HCT116 (cell line): ENCODE results near the gene SMARCE1. TPM values are rescaled to one million over a fixed set of nuclear protein-coding genes. Genes with fewer than 3 reads are reported as not detected.

Experiments
- ATAC-seq: fragments of 200-7000 bp; cut with Tn5 transposase; 2 replicates; pipeline ENCODE4 v1.9.1; 2020; ENCODE audit warnings: mild to moderate bottlenecking, moderate library complexity
- BruUV-seq: library from RNA; stranded (reverse); fragments of 400-500 nt; replicated peaks from 2 replicates; lab custom pipeline; 2021; lab: Mats Ljungman, UMichigan
- CTCF ChIA-PET: fragments of 300-600 bp; sonication (Branson Sonifier 250); formaldehyde crosslinking; loops from one replicate; lab custom pipeline; 2021; ENCODE audit warnings: antibody characterized with exemption; lab: Charles Lee
- POLR2A ChIA-PET: fragments of 300-600, 350-600 bp; sonication (Branson Sonifier 250); formaldehyde crosslinking; loops from one replicate; lab custom pipeline; 2021; ENCODE audit warnings: antibody characterized with exemption; lab: Charles Lee
- RAD21 ChIA-PET, 2 experiments: fragments of 300-600 bp; sonication (Branson Sonifier 250); formaldehyde crosslinking; loops; one replicate each; lab custom pipeline; 2023; ENCODE audit warnings: low total read pairs in 2 of 2; ENCODE audit not compliant: uncharacterized antibody in 2 of 2, unreplicated experiment in 2 of 2, low non-redundant PET in 1 of 2; lab: Charles Lee
- DNase-seq: peaks from one replicate; pipeline ENCODE4 v3.0.0-alpha.2; 2010; ENCODE audit warnings: low read depth, low spot score
- H2AFZ ChIP-seq: fragments of 200-600 bp; shearing (Covaris generic), sonication (generic); 2 replicates; pipeline ENCODE4 v1.6.1; 2017; ENCODE audit warnings: low read depth, mixed run types, mixed read lengths, antibody characterized with exemption, low read length; ENCODE audit not compliant: poor library complexity, severe bottlenecking
- H3K27ac ChIP-seq: 2 replicates; pipeline ENCODE4 v1.5.1; 2012; ENCODE audit warnings: low read depth, low read length
- H3K27me3 ChIP-seq: fragments of 200-600 bp; sonication (generic); 2 replicates; pipeline ENCODE4 v1.6.1; 2016; ENCODE audit warnings: mixed run types, low read length, mixed read lengths; ENCODE audit not compliant: insufficient read depth
- H3K36me3 ChIP-seq, 2 experiments: fragments of 200-500 bp in 1 of 2; fragments of 200-600 bp in 1 of 2; sonication (Bioruptor generic) in 1 of 2; sonication (generic) in 1 of 2; 2 replicates each; pipeline versions ENCODE4 v1.5.1 to v1.6.1; 2014 to 2016; ENCODE audit warnings: low read length in 2 of 2, inconsistent platforms in 1 of 2, mixed read lengths in 1 of 2, mixed run types in 1 of 2; ENCODE audit not compliant: insufficient read depth in 2 of 2, control insufficient read depth in 1 of 2
- H3K4me1 ChIP-seq, 2 experiments: fragments of 200-600 bp in 1 of 2; sonication (generic) in 1 of 2; 2 replicates each; pipeline versions ENCODE4 v1.5.1 to v1.6.1; 2012 to 2017; ENCODE audit warnings: low read length in 2 of 2, inconsistent platforms in 1 of 2, mild to moderate bottlenecking in 1 of 2, mixed read lengths in 1 of 2, mixed run types in 1 of 2, moderate library complexity in 1 of 2; ENCODE audit not compliant: insufficient read depth in 2 of 2, control insufficient read depth in 1 of 2
- H3K4me2 ChIP-seq: fragments of 200-600 bp; sonication (generic); 2 replicates; pipeline ENCODE4 v1.6.1; 2017; ENCODE audit warnings: mixed run types, low read length, mixed read lengths
- H3K4me3 ChIP-seq, 2 experiments: fragments of 200-600 bp in 1 of 2; sonication (generic) in 1 of 2; replicated peaks in 1 of 2; 2 replicates each; pipeline ENCODE4 v1.5.1; 2011 to 2016; ENCODE audit warnings: low read length in 2 of 2, control low read depth in 1 of 2, low read depth in 1 of 2, mild to moderate bottlenecking in 1 of 2, mixed read lengths in 1 of 2, mixed run types in 1 of 2
- H3K79me2 ChIP-seq: fragments of 200-600 bp; sonication (generic); 2 replicates; pipeline ENCODE4 v1.6.1; 2017; ENCODE audit warnings: mild to moderate bottlenecking, mixed run types, low read length, moderate library complexity, mixed read lengths; ENCODE audit not compliant: insufficient read depth
- H3K9ac ChIP-seq: fragments of 200-600 bp; sonication (generic); 2 replicates; pipeline ENCODE4 v1.6.1; 2016; ENCODE audit warnings: low read length, mixed read lengths
- H3K9me2 ChIP-seq: fragments of 200-600 bp; sonication (generic), shearing (Covaris generic); 2 replicates; pipeline ENCODE4 v1.6.1; 2017; ENCODE audit warnings: mixed run types, mild to moderate bottlenecking, moderate library complexity; ENCODE audit not compliant: insufficient read depth
- H3K9me3 ChIP-seq, 2 experiments: fragments of 200-500 bp in 1 of 2; fragments of 200-600 bp in 1 of 2; sonication (Bioruptor generic) in 1 of 2; sonication (generic) in 1 of 2; 2 replicates each; pipeline ENCODE4 v1.6.1; 2014 to 2017; ENCODE audit warnings: low read length in 2 of 2, mixed read lengths in 2 of 2, inconsistent platforms in 1 of 2, low read depth in 1 of 2, mild to moderate bottlenecking in 1 of 2, mixed run types in 1 of 2, moderate library complexity in 1 of 2; ENCODE audit not compliant: control insufficient read depth in 1 of 2, insufficient read depth in 1 of 2
- H4K20me1 ChIP-seq: fragments of 200-600 bp; sonication (generic), shearing (Covaris generic); 2 replicates; pipeline ENCODE4 v1.6.1; 2017; ENCODE audit warnings: mixed run types, mild to moderate bottlenecking, moderate library complexity; ENCODE audit not compliant: insufficient read depth
- ATF3 ChIP-seq: IDR thresholded peaks from 2 replicates; pipeline ENCODE4 v1.6.1; 2012
- CBX3 ChIP-seq: IDR thresholded peaks from 2 replicates; pipeline ENCODE4 v1.6.1; 2012; ENCODE audit warnings: low read depth
- CEBPB ChIP-seq: IDR thresholded peaks from 2 replicates; pipeline ENCODE4 v1.6.1; 2012; ENCODE audit warnings: low read depth
- EGR1 ChIP-seq: IDR thresholded peaks from 2 replicates; pipeline ENCODE4 v1.6.1; 2012; ENCODE audit warnings: low read depth
- EZH2 ChIP-seq: fragments of 200-600 bp; sonication (generic); IDR thresholded peaks from 2 replicates; pipeline ENCODE4 v1.6.1; 2017; ENCODE audit warnings: antibody characterized with exemption, mixed run types
- EZH2phosphoT487 ChIP-seq: fragments of 200-600 bp; IDR thresholded peaks from 2 replicates; pipeline ENCODE4 v1.6.1; 2018; ENCODE audit warnings: antibody characterized with exemption, borderline replicate concordance
- FOSL1 ChIP-seq: IDR thresholded peaks from 2 replicates; pipeline ENCODE4 v1.6.1; 2012; ENCODE audit warnings: low read depth
- JUND ChIP-seq: IDR thresholded peaks from 2 replicates; pipeline ENCODE4 v1.6.1; 2012
- POLR2A ChIP-seq: IDR thresholded peaks from 2 replicates; pipeline ENCODE4 v1.7.0; 2011; ENCODE audit warnings: borderline replicate concordance; ENCODE audit not compliant: insufficient read depth, insufficient read length; ENCODE audit errors: extremely low read depth
- RAD21 ChIP-seq: IDR thresholded peaks from 2 replicates; pipeline ENCODE4 v1.6.1; 2012; ENCODE audit warnings: low read depth, mild to moderate bottlenecking
- SRF ChIP-seq: IDR thresholded peaks from 2 replicates; pipeline ENCODE4 v1.6.1; 2012; ENCODE audit warnings: low read depth
- TCF7L2 ChIP-seq: IDR thresholded peaks from 2 replicates; pipeline ENCODE4 v1.7.0; 2011; ENCODE audit warnings: borderline replicate concordance, inconsistent platforms; ENCODE audit not compliant: insufficient read depth, insufficient read length; ENCODE audit errors: extremely low read depth
- YY1 ChIP-seq: IDR thresholded peaks from 2 replicates; pipeline ENCODE4 v1.6.1; 2011; ENCODE audit warnings: low read length, low read depth, moderate library complexity, mild to moderate bottlenecking; ENCODE audit not compliant: insufficient replicate concordance; ENCODE audit errors: extremely low read depth
- ZFX ChIP-seq: fragments of 450-650 bp; IDR thresholded peaks from 2 replicates; pipeline ENCODE4 v1.6.1; 2017
- ZNF274 ChIP-seq: fragments of 200-500 bp; sonication (Bioruptor generic); IDR thresholded peaks from 2 replicates; pipeline ENCODE4 v1.6.1; 2014; ENCODE audit warnings: mild to moderate bottlenecking, low read depth, low read length, inconsistent platforms
- intact Hi-C: fragments of 100-400 bp; cut with micrococcal nuclease; formaldehyde crosslinking; loops from 2 replicates; pipeline ENCODE4 v1.10.0; 2022
- total RNA-seq: library from RNA; stranded (reverse); gene quantifications from one replicate; pipeline ENCODE4 v1.2.1, GENCODE V29; 2021; ENCODE audit not compliant: unreplicated experiment
- TF ChIP-seq, protein P1 (sequence below), 3 experiments: fragments of 200-600 bp in 1 of 3; sonication (generic) in 1 of 3; IDR thresholded peaks in 2 of 3; conservative IDR thresholded peaks in 1 of 3; 2 replicates each; pipeline ENCODE4 v1.5.1; 2012 to 2017; ENCODE audit warnings: low read depth in 2 of 3, low read length in 2 of 3, antibody characterized with exemption in 1 of 3, borderline replicate concordance in 1 of 3, control low read depth in 1 of 3, mild to moderate bottlenecking in 1 of 3, mixed read lengths in 1 of 3, mixed run types in 1 of 3, moderate library complexity in 1 of 3; ENCODE audit not compliant: insufficient read depth in 1 of 3
- TF ChIP-seq, protein P2 (sequence below): IDR thresholded peaks from 2 replicates; pipeline ENCODE4 v1.6.1; 2011; ENCODE audit warnings: mild to moderate bottlenecking, low read length, moderate library complexity; ENCODE audit not compliant: insufficient replicate concordance; ENCODE audit errors: extremely low read depth

The SMARCE1 gene
- total RNA-seq, 1 experiment from 2014 or later = 136 TPM

DNA sequence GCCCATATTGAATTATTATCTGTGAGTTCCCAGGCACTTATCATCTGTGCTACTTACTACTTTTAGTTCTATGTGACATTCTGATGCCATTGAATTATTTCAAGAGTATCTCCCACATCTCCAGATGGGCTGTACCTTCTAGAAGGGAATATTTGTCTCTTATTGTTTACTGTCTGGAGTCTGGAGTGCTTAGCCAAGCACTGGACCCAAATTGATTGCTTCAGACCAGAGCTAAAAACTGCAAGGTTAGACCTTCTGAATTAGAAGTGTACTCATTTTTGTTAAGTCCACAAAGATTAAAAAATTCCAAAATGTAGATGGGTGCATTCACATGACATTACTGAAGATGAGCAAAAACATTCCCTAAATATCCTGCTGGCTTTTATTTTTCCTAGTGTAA, 33.4 kb upstream of the SMARCE1 start:
- Histone ChIP-seq H3K9me2 (no peaks in the 10 kb centered on the region), H3K4me3 (no peak overlapping the region), H3K79me2 (no peaks in the 10 kb centered on the region), H3K9ac (no peak overlapping the region), H3K9me3 (no peaks in the 10 kb centered on the region), H2AFZ (no peak overlapping the region), H3K4me2 (no peak overlapping the region), H3K27ac (no peak overlapping the region), H3K4me1 (peaks cover 0 to 6% of the 10 kb centered on the region in 2 experiments; a peak in 3 of 4 replicates), H4K20me1 (no peaks in the 10 kb centered on the region), H3K36me3 (no peaks in the 10 kb centered on the region), H3K27me3 (no peaks in the 10 kb centered on the region)
- ChIA-PET CTCF (no interaction called here), RAD21 (no interaction called here), POLR2A (no interaction called here)
- intact Hi-C loops = no loop called here
- no peak for DNase-seq
- TF ChIP-seq ZFX = no peak
- no peak for TF ChIP-seq FOSL1
- TF ChIP-seq EZH2phosphoT487 = no peak
- TF ChIP-seq RAD21 = no peak
- no peak for TF ChIP-seq EGR1
- TF ChIP-seq POLR2A = no peak
- no peak for TF ChIP-seq ATF3
- no peak for TF ChIP-seq TCF7L2
- no peak for TF ChIP-seq EZH2
- no peak for TF ChIP-seq SRF
- TF ChIP-seq ZNF274 = no peak
- TF ChIP-seq YY1 = no peak
- TF ChIP-seq JUND = no peak
- BruUV-seq = no TSS peak
- no peak for ATAC-seq

- no peaks in the 10 kb centered on the region for H3K9me2 ChIP-seq
- H3K36me3 ChIP-seq = no peaks in the 10 kb centered on the region
- H3K4me3 ChIP-seq = no peak overlapping the region
- intact Hi-C loops = no loop called here
- RAD21 ChIA-PET = no interaction called here
- ATAC-seq (no peak), DNase-seq (no peak)
- H3K4me2 ChIP-seq = no peak overlapping the region
- H3K4me1 ChIP-seq = peaks cover 0 to 6% of the 10 kb centered on the region in 2 experiments; a peak in 3 of 4 replicates
- no TSS peak for BruUV-seq
- no peak overlapping the region for H2AFZ ChIP-seq
- POLR2A ChIA-PET = no interaction called here
- H3K9ac ChIP-seq = no peak overlapping the region
- no peak overlapping the region for H3K27ac ChIP-seq
- H4K20me1 ChIP-seq = no peaks in the 10 kb centered on the region
- H3K9me3 ChIP-seq = no peaks in the 10 kb centered on the region
- no peaks in the 10 kb centered on the region for H3K27me3 ChIP-seq
- H3K79me2 ChIP-seq = no peaks in the 10 kb centered on the region
- CTCF ChIA-PET = no interaction called here
- TF ChIP-seq, protein P1, sequence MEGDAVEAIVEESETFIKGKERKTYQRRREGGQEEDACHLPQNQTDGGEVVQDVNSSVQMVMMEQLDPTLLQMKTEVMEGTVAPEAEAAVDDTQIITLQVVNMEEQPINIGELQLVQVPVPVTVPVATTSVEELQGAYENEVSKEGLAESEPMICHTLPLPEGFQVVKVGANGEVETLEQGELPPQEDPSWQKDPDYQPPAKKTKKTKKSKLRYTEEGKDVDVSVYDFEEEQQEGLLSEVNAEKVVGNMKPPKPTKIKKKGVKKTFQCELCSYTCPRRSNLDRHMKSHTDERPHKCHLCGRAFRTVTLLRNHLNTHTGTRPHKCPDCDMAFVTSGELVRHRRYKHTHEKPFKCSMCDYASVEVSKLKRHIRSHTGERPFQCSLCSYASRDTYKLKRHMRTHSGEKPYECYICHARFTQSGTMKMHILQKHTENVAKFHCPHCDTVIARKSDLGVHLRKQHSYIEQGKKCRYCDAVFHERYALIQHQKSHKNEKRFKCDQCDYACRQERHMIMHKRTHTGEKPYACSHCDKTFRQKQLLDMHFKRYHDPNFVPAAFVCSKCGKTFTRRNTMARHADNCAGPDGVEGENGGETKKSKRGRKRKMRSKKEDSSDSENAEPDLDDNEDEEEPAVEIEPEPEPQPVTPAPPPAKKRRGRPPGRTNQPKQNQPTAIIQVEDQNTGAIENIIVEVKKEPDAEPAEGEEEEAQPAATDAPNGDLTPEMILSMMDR (IDR thresholded peaks at IDR 0.05 in 2 of 3, conservative IDR thresholded peaks at IDR 0.05 in 1 of 3; ENCODE audit: borderline replicate concordance in 1 of 3, insufficient read depth in 1 of 3, low read depth in 2 of 3, low read length in 2 of 3) = no peak
- TF ChIP-seq CEBPB (no peak), POLR2A (no peak), TCF7L2 (no peak), RAD21 (no peak), ATF3 (no peak), CBX3 (no peak), EZH2 (no peak), SRF (no peak)
- TF ChIP-seq, protein P2, sequence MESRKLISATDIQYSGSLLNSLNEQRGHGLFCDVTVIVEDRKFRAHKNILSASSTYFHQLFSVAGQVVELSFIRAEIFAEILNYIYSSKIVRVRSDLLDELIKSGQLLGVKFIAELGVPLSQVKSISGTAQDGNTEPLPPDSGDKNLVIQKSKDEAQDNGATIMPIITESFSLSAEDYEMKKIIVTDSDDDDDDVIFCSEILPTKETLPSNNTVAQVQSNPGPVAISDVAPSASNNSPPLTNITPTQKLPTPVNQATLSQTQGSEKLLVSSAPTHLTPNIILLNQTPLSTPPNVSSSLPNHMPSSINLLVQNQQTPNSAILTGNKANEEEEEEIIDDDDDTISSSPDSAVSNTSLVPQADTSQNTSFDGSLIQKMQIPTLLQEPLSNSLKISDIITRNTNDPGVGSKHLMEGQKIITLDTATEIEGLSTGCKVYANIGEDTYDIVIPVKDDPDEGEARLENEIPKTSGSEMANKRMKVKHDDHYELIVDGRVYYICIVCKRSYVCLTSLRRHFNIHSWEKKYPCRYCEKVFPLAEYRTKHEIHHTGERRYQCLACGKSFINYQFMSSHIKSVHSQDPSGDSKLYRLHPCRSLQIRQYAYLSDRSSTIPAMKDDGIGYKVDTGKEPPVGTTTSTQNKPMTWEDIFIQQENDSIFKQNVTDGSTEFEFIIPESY = no peak
Observed at GRCh38 chr17:40679523-40679907, 31.9 kb upstream of the SMARCE1 start.
